HG03575 (cell line): ENCODE measurements around the gene SNRNP200.

Source experiments
- ATAC-seq: cut with Tn5 transposase; IDR thresholded peaks from one replicate; pipeline ENCODE4 v1.9.1; 2021; ENCODE audit not compliant: unreplicated experiment, insufficient number of reproducible peaks, low FRiP score; ENCODE audit errors: extremely low read depth

The SNRNP200 gene

GRCh38 chr2:96291751-96292150, 13.6 kb downstream of the SNRNP200 start:
- no peak for ATAC-seq

- no peak for ATAC-seq
Observed at GRCh38 chr2:96287273-96287856, 18.0 kb downstream of the SNRNP200 start.

GRCh38 chr2:96276787-96277499, 28.4 kb downstream of the SNRNP200 start:
- ATAC-seq: no peak

GRCh38 chr2:96274355-96275056, 30.8 kb downstream of the SNRNP200 start:
- no peak for ATAC-seq

- ATAC-seq: no peak
Observed at GRCh38 chr2:96273763-96274162, 31.6 kb downstream of the SNRNP200 start.

- no peak for ATAC-seq
Observed at GRCh38 chr2:96271995-96272394, 33.4 kb downstream of the SNRNP200 start.

GRCh38 chr2:96267159-96267971, 38.0 kb downstream of the SNRNP200 start:
- no peak for ATAC-seq

GRCh38 chr2:96265840-96266679, 39.3 kb downstream of the SNRNP200 start, which contains the start of the genes CIAO1 and TMEM127:
Gene CIAO1, plus strand, starts transcription at chr2:96266225. Its CDS starts 126 bp downstream, at chr2:96266351.
Gene TMEM127, minus strand, starts transcription at chr2:96265997. Its CDS starts 616 bp downstream, at chr2:96265381.
- ATAC-seq: peak; percentile 70

- ATAC-seq: peak; percentile 5
Observed at GRCh38 chr2:96265349-96265839, 40.0 kb downstream of the SNRNP200 start.

GRCh38 chr2:96264656-96265348, 40.5 kb downstream of the SNRNP200 start:
- ATAC-seq: no peak

- ATAC-seq: no peak
Observed at GRCh38 chr2:96264086-96264485, 41.3 kb downstream of the SNRNP200 start.

GRCh38 chr2:96262306-96262705, 43.0 kb downstream of the SNRNP200 start:
- no peak for ATAC-seq

GRCh38 chr2:96261328-96262003, 43.9 kb downstream of the SNRNP200 start:
- ATAC-seq: no peak

- ATAC-seq: no peak
Observed at GRCh38 chr2:96260387-96261260, 44.7 kb downstream of the SNRNP200 start.

- no peak for ATAC-seq
Observed at GRCh38 chr2:96259497-96259921, 45.8 kb downstream of the SNRNP200 start.
